Nephron progenitor cell (in vitro differentiated cells): ENCODE results near the gene EPHA5.

Experiments
- DNase-seq: peaks from one replicate; pipeline ENCODE4 v3.0.0; 2021
- H3K27ac Mint-ChIP-seq: 2 replicates; pipeline ENCODE4 v1.8.0; 2021; ENCODE audit warnings: mild to moderate bottlenecking, moderate library complexity, mixed read lengths
- H3K27me3 Mint-ChIP-seq: 2 replicates; pipeline ENCODE4 v1.8.0; 2021; ENCODE audit warnings: mild to moderate bottlenecking, low read depth, mixed read lengths; ENCODE audit not compliant: poor library complexity
- H3K36me3 Mint-ChIP-seq: 2 replicates; pipeline ENCODE4 v1.8.0; 2021; ENCODE audit warnings: low read depth, mixed read lengths
- H3K4me1 Mint-ChIP-seq: 2 replicates; pipeline ENCODE4 v1.8.0; 2021; ENCODE audit warnings: mixed read lengths
- H3K4me3 Mint-ChIP-seq: 2 replicates; pipeline ENCODE4 v1.8.0; 2021; ENCODE audit warnings: mild to moderate bottlenecking, moderate library complexity, mixed read lengths
- H3K9me3 Mint-ChIP-seq: 2 replicates; pipeline ENCODE4 v1.8.0; 2021; ENCODE audit warnings: mild to moderate bottlenecking, moderate library complexity, mixed read lengths
- TF ChIP-seq, protein P1 (sequence below): fragments of 200-600 bp; sonication (generic); IDR thresholded peaks from 2 replicates; pipeline ENCODE4 v1.5.0; 2021; ENCODE audit warnings: antibody characterized with exemption

The EPHA5 gene

DNA sequence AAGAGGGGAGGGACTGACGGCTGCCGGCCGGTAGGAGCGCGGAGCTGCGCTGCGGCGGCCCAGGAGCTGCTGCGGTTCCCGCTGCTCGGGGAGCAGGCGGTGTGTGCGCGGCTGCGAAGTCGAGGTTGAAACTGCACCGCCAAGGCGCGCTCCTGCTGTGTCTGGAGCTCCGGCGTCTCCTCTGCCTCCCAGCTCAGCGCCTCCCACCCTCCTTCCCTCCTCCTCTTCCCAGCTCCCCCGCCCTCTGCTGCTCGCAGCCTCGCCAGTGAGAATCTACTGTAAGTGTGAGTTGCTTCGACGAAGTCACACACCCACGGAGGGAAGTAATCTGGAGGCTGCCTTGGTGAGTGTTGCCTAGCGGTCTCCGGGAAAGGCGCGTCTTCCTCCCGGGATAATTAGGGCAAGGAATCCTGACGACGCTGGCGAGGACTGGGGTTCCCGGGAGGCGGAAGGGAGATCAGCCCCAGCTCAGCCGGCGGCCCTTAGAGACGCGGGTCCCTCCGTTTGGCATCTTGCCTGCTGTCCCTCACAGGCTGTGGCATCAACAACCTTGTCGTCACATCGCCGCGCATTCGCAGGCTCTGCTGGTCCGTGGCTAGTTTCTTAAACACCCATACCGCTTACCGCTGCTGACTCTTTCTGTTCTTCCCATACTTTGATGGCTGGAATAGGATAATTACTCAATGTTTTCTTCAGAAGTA is at the start of gene EPHA5:
Gene EPHA5, minus strand, starts transcription at position 159 of the 701 bp plus-strand sequence. CDS start 747 bp downstream, outside the sequence.
- peak; percentile 83 for DNase-seq
- peak within 1 kb of the TSS; percentile 86 for H3K4me3 Mint-ChIP-seq
- H3K9me3 Mint-ChIP-seq: no peaks in the 10 kb centered on the region
- peaks cover 25% of the 10 kb centered on the region for H3K4me1 Mint-ChIP-seq
- no peak within 1 kb of the TSS for H3K27ac Mint-ChIP-seq
- TF ChIP-seq, protein P1, sequence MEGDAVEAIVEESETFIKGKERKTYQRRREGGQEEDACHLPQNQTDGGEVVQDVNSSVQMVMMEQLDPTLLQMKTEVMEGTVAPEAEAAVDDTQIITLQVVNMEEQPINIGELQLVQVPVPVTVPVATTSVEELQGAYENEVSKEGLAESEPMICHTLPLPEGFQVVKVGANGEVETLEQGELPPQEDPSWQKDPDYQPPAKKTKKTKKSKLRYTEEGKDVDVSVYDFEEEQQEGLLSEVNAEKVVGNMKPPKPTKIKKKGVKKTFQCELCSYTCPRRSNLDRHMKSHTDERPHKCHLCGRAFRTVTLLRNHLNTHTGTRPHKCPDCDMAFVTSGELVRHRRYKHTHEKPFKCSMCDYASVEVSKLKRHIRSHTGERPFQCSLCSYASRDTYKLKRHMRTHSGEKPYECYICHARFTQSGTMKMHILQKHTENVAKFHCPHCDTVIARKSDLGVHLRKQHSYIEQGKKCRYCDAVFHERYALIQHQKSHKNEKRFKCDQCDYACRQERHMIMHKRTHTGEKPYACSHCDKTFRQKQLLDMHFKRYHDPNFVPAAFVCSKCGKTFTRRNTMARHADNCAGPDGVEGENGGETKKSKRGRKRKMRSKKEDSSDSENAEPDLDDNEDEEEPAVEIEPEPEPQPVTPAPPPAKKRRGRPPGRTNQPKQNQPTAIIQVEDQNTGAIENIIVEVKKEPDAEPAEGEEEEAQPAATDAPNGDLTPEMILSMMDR: peak; percentile 23
- peaks cover 66% of the 10 kb centered on the region for H3K27me3 Mint-ChIP-seq
- H3K36me3 Mint-ChIP-seq: no peaks in the 10 kb centered on the region

GRCh38 chr4:65719635-65720034 is 49.3 kb upstream of the EPHA5 start:
- TF ChIP-seq, protein P1: no peak
- Mint-ChIP-seq H3K27me3 (no peaks in the 10 kb centered on the region), H3K4me3 (no peak overlapping the region), H3K27ac (no peak overlapping the region), H3K36me3 (no peaks in the 10 kb centered on the region), H3K9me3 (peaks cover 5% of the 10 kb centered on the region), H3K4me1 (no peaks in the 10 kb centered on the region)
- no peak for DNase-seq

- no peaks in the 10 kb centered on the region for H3K36me3 Mint-ChIP-seq
- no peaks in the 10 kb centered on the region for H3K4me1 Mint-ChIP-seq
- DNase-seq: no peak
- no peaks in the 10 kb centered on the region for H3K9me3 Mint-ChIP-seq
- H3K27ac Mint-ChIP-seq: no peak overlapping the region
- H3K4me3 Mint-ChIP-seq: no peak overlapping the region
- no peaks in the 10 kb centered on the region for H3K27me3 Mint-ChIP-seq
- TF ChIP-seq, protein P1: no peak
These were observed 28.3 kb upstream of the EPHA5 start for GRCh38 chr4:65698631-65699030.

DNA sequence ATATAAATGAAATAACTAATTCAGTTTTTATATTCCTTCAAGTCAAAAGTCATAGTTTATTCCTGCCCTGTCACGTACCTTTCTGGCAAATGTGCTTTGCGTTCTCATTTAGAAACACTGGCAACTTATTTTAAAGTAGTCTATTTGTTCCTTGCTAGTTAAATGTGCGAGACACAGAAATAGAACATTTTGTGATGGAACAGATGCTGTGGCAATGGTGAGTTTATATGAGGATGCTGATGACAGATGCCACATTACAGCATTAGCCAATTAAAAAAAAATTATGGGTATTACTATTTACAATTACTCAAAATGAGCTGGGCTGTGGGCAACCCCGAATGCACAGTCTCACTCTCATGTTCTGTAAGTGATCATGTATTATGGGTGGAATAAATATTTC is 26.1 kb upstream of the EPHA5 start:
- DNase-seq: no peak
- Mint-ChIP-seq H3K9me3 (no peaks in the 10 kb centered on the region), H3K27me3 (peaks cover 2% of the 10 kb centered on the region), H3K36me3 (no peaks in the 10 kb centered on the region), H3K4me3 (no peak overlapping the region), H3K4me1 (no peaks in the 10 kb centered on the region), H3K27ac (no peak overlapping the region)
- TF ChIP-seq, protein P1: no peak

- DNase-seq: no peak
- peaks cover 57% of the 10 kb centered on the region for H3K27me3 Mint-ChIP-seq
- no peaks in the 10 kb centered on the region for H3K36me3 Mint-ChIP-seq
- TF ChIP-seq, protein P1: no peak
- H3K27ac Mint-ChIP-seq: no peak overlapping the region
- H3K9me3 Mint-ChIP-seq: no peaks in the 10 kb centered on the region
- peak overlapping the region; percentile 86 for H3K4me3 Mint-ChIP-seq
- H3K4me1 Mint-ChIP-seq: peaks cover 25% of the 10 kb centered on the region
These were observed 1.1 kb upstream of the EPHA5 start for GRCh38 chr4:65671372-65671771.

GRCh38 chr4:65670020-65670330 is 314 bp downstream of the EPHA5 start:
- H3K27ac Mint-ChIP-seq: no peak overlapping the region
- TF ChIP-seq, protein P1: no peak
- H3K36me3 Mint-ChIP-seq: no peaks in the 10 kb centered on the region
- no peaks in the 10 kb centered on the region for H3K9me3 Mint-ChIP-seq
- H3K27me3 Mint-ChIP-seq: peaks cover 67% of the 10 kb centered on the region
- H3K4me1 Mint-ChIP-seq: peaks cover 25% of the 10 kb centered on the region
- H3K4me3 Mint-ChIP-seq: peak overlapping the region; percentile 86
- no peak for DNase-seq
